Measurements from ENCODE around the gene RBPJ. TPM values are rescaled to one million over a fixed set of nuclear protein-coding genes. Genes with fewer than 3 reads are reported as not detected.

RBPJ gene
- total and polyA plus RNA-seq, 7 donors: 10.6 to 44.4 (median 28.8) TPM

DNA sequence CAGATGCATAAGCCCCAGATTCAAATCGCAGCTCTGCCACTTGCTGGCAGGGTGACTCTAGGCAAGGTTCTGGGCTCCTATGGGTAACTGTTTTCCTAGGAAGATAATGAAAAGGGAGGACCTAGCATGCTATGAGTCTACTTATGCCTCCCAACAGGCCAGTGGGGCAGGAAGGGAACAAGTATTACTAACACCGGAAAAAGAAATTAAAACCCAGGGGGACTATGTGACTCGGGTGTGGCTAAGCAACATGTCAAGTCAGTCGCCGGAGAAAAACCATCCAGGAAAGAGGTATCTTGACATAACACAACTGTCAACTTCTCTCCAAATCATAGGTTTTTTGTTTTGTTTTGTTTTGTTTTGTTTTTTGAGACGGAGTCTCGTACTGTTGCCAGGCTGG is 45.5 kb upstream of the RBPJ start:
- Histone ChIP-seq H3K4me3 (no peak overlapping the region), H3K27ac (no peak overlapping the region), H3K9me3 (no peaks in the 10 kb centered on the region), H3K27me3 (ENCODE audit: insufficient read depth in 3 of 3, low read length in 2 of 3) (no peaks in the 10 kb centered on the region), H3K4me1 (no peaks in the 10 kb centered on the region), H3K36me3 (ENCODE audit: insufficient read depth in 1 of 2, low read depth in 1 of 2) (no peaks in the 10 kb centered on the region)
- intact Hi-C loops (cut with DNase I): no loop called here
- TF ChIP-seq, protein P1, sequence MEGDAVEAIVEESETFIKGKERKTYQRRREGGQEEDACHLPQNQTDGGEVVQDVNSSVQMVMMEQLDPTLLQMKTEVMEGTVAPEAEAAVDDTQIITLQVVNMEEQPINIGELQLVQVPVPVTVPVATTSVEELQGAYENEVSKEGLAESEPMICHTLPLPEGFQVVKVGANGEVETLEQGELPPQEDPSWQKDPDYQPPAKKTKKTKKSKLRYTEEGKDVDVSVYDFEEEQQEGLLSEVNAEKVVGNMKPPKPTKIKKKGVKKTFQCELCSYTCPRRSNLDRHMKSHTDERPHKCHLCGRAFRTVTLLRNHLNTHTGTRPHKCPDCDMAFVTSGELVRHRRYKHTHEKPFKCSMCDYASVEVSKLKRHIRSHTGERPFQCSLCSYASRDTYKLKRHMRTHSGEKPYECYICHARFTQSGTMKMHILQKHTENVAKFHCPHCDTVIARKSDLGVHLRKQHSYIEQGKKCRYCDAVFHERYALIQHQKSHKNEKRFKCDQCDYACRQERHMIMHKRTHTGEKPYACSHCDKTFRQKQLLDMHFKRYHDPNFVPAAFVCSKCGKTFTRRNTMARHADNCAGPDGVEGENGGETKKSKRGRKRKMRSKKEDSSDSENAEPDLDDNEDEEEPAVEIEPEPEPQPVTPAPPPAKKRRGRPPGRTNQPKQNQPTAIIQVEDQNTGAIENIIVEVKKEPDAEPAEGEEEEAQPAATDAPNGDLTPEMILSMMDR (IDR thresholded peaks at IDR 0.05): no peak
- WGBS, 3 donors: 87 to 88% (median 88%) methylated on average over 7 of the region's 7 CpGs
- ATAC-seq (no peak), DNase-seq (no peak)

DNA sequence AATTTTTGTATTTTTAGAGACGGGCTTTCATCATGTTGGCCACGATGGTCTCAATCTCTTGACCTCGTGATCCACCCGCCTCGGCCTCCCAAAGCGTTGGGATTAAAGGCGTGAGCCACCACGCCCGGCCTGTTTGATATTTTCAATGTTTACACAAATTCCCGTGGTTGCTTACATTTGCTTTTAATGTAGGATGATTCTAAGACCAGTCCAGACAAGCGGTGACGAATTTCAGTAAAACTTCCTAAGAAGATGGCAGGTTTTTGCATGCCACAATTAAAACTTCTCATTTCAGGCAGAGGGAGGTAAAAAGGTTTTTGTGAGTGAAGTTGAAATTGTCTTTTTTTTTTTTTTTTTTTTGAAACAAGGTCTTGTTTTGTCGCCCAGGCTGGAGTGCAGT is 41.4 kb upstream of the RBPJ start:
- Histone ChIP-seq H3K27me3 (ENCODE audit: insufficient read depth in 3 of 3, low read length in 2 of 3) (no peaks in the 10 kb centered on the region), H3K36me3 (ENCODE audit: insufficient read depth in 1 of 2, low read depth in 1 of 2) (no peaks in the 10 kb centered on the region), H3K9me3 (no peaks in the 10 kb centered on the region), H3K27ac (no peak overlapping the region), H3K4me3 (no peak overlapping the region), H3K4me1 (no peaks in the 10 kb centered on the region)
- 93 to 95% (median 93%) methylated on average over 13 of the region's 13 CpGs for WGBS, 3 donors
- TF ChIP-seq, protein P1 (IDR thresholded peaks at IDR 0.05): no peak
- no peak for ATAC-seq
- intact Hi-C loops (cut with DNase I): no loop called here
- DNase-seq: no peak

DNA sequence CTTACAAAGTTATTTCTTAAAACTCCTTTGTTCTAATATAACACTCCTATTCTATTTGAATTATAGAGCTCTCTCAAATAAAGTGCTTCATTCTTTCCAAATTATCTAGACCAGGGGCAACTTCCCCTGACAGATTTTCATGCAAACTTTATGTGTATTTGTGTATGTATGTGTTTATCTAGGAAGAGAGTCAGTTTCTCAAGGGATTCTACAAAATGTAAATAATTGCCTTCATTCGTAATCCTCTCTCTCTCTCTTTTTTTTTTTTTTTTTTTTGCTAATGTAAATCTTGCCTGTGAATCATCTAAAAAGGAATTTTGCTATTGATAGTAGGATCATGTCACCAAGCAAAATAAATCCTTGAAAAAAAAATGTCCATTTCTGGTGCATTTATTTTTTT is 38.9 kb upstream of the RBPJ start:
- H3K36me3 ChIP-seq (ENCODE audit: insufficient read depth in 1 of 2, low read depth in 1 of 2): no peaks in the 10 kb centered on the region
- H3K27ac ChIP-seq: no peak overlapping the region
- H3K4me1 ChIP-seq: no peaks in the 10 kb centered on the region
- ATAC-seq: no peak
- intact Hi-C loops (cut with DNase I): no loop called here
- WGBS, 3 donors: 75 to 97% (median 90%) methylated on average over 1 of the region's 1 CpG
- no peak overlapping the region for H3K4me3 ChIP-seq
- TF ChIP-seq, protein P1 (IDR thresholded peaks at IDR 0.05): no peak
- no peak for DNase-seq
- H3K27me3 ChIP-seq (ENCODE audit: insufficient read depth in 3 of 3, low read length in 2 of 3): no peaks in the 10 kb centered on the region
- no peaks in the 10 kb centered on the region for H3K9me3 ChIP-seq

DNA sequence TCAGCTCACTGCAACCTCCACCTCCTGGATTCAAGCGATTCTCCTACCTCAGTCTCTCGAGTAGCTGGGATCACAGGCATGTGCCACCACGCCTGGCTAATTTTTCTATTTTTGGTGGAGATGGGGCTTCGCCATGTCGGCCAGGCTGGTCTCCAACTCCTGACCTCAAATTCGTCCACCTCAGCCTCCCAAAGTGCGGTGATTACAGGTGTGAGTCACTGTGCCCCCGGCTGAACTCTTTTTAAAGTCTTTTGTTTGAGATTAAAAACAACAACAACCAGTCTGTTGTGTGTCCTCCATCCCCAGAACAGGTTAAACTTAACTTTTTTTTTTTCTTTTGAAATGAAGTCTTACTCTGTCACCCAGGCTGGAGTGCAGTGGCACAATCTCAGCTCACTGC is 36.3 kb upstream of the RBPJ start:
- TF ChIP-seq, protein P1 (IDR thresholded peaks at IDR 0.05): no peak
- Histone ChIP-seq H3K4me1 (no peaks in the 10 kb centered on the region), H3K4me3 (no peak overlapping the region), H3K36me3 (ENCODE audit: insufficient read depth in 1 of 2, low read depth in 1 of 2) (no peaks in the 10 kb centered on the region), H3K27me3 (ENCODE audit: insufficient read depth in 3 of 3, low read length in 2 of 3) (no peaks in the 10 kb centered on the region), H3K27ac (no peak overlapping the region), H3K9me3 (no peaks in the 10 kb centered on the region)
- 86 to 89% (median 87%) methylated on average over 8 of the region's 8 CpGs for WGBS, 3 donors
- intact Hi-C loops (cut with DNase I): no loop called here
- DNase-seq (no peak), ATAC-seq (no peak)

DNA sequence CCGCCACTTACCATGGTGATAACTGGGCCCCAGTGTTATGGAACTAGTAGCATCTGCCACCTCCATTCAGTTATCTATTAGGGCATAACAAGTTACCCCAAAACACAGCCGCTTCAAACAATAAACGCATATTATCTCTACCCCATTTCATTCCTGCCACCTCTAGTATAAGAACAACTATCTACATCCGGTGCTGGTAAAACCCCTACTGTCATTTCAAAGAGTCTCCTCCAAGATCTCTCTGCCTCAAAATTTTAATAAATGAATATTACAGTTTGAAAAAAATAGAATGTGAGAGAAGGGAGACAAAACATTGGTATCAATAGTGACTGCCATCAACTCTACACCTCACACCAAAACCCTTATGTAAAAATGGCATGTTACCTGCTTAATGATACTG is 35.5 kb upstream of the RBPJ start:
- no peaks in the 10 kb centered on the region for H3K9me3 ChIP-seq
- H3K36me3 ChIP-seq (ENCODE audit: insufficient read depth in 1 of 2, low read depth in 1 of 2): no peaks in the 10 kb centered on the region
- TF ChIP-seq, protein P1 (IDR thresholded peaks at IDR 0.05): no peak
- intact Hi-C loops (cut with DNase I): no loop called here
- 92 to 96% (median 96%) methylated on average over 4 of the region's 4 CpGs for WGBS, 3 donors
- H3K4me3 ChIP-seq: no peak overlapping the region
- H3K27me3 ChIP-seq (ENCODE audit: insufficient read depth in 3 of 3, low read length in 2 of 3): no peaks in the 10 kb centered on the region
- H3K27ac ChIP-seq: no peak overlapping the region
- H3K4me1 ChIP-seq: no peaks in the 10 kb centered on the region
- DNase-seq (no peak), ATAC-seq (no peak)

All from psoas muscle (tissue), 8 donors.